Karpas-422 (cell line): Measurements from ENCODE around the gene MCC. TPM values are rescaled to one million over a fixed set of nuclear protein-coding genes. Genes with fewer than 3 reads are reported as not detected.

Source experiments
- DNase-seq: peaks from one replicate; pipeline ENCODE4 v3.0.0-alpha.2; 2015
- H2AFZ ChIP-seq: fragments of 200-600 bp; sonication (generic); 2 replicates; pipeline ENCODE4 v1.6.1; 2014; ENCODE audit warnings: antibody characterized with exemption, low read length, mixed read lengths
- H3K27ac ChIP-seq: fragments of 200-600 bp; sonication (generic); 2 replicates; pipeline ENCODE4 v1.5.1; 2014; ENCODE audit warnings: mild to moderate bottlenecking, low read length, moderate library complexity
- H3K27me3 ChIP-seq: fragments of 200-600 bp; sonication (generic); 2 replicates; pipeline ENCODE4 v1.6.1; 2014; ENCODE audit warnings: low read length, mixed read lengths
- H3K36me3 ChIP-seq: fragments of 200-600 bp; sonication (generic); 2 replicates; pipeline ENCODE4 v1.6.1; 2014; ENCODE audit warnings: low read length, mixed read lengths; ENCODE audit not compliant: insufficient read depth
- H3K4me1 ChIP-seq: fragments of 200-600 bp; sonication (generic); 2 replicates; pipeline ENCODE4 v1.6.1; 2014; ENCODE audit warnings: mild to moderate bottlenecking, low read length, mixed read lengths
- H3K4me2 ChIP-seq: fragments of 200-600 bp; sonication (generic); 2 replicates; pipeline ENCODE4 v1.6.1; 2014; ENCODE audit warnings: low read length, low read depth, mild to moderate bottlenecking; ENCODE audit not compliant: poor library complexity, severe bottlenecking
- H3K4me3 ChIP-seq: fragments of 200-600 bp; sonication (generic); 2 replicates; pipeline ENCODE4 v1.5.1; 2014; ENCODE audit warnings: mild to moderate bottlenecking, antibody characterized with exemption, low read length, mixed read lengths
- H3K79me2 ChIP-seq: fragments of 200-600 bp; sonication (generic); 2 replicates; pipeline ENCODE4 v1.6.1; 2014; ENCODE audit warnings: mild to moderate bottlenecking, low read length, mixed read lengths
- H3K9ac ChIP-seq: fragments of 200-600 bp; sonication (generic); 2 replicates; pipeline ENCODE4 v1.6.0; 2014; ENCODE audit warnings: low read length
- H3K9me2 ChIP-seq: fragments of 200-600 bp; sonication (generic), shearing (Covaris generic); replicated peaks from 2 replicates; pipeline ENCODE4 v1.6.0; 2014; ENCODE audit warnings: mild to moderate bottlenecking, low read length, moderate library complexity; ENCODE audit not compliant: insufficient read depth
- H3K9me3 ChIP-seq: fragments of 300-700, 200-600 bp; sonication (generic); 2 replicates; pipeline ENCODE4 v1.6.1; 2014; ENCODE audit warnings: low read length, mixed read lengths
- H4K20me1 ChIP-seq: fragments of 200-600 bp; sonication (generic); 2 replicates; pipeline ENCODE4 v1.6.1; 2014; ENCODE audit warnings: mild to moderate bottlenecking, antibody characterized with exemption, low read length, low read depth; ENCODE audit not compliant: insufficient read depth
- total RNA-seq: library from RNA; depleted of rRNA; stranded (reverse); fragments of >200 nt; shearing (Covaris generic); gene quantifications from 2 replicates; pipeline ENCODE4 v1.2.3, GENCODE V29; 2014; ENCODE audit warnings: low replicate concordance

The MCC gene
- total RNA-seq, 1 experiment from 2014 or later = 5.5 TPM

GRCh38 chr5:113505181-113505580 lies 16.9 kb upstream of the MCC start:
- no peaks in the 10 kb centered on the region for H3K9me2 ChIP-seq

GRCh38 chr5:113503146-113503545 lies 14.9 kb upstream of the MCC start:
- H3K9me2 ChIP-seq = no peaks in the 10 kb centered on the region
- H3K9ac ChIP-seq = no peak overlapping the region
- H2AFZ ChIP-seq = no peak overlapping the region
- no peaks in the 10 kb centered on the region for H3K27me3 ChIP-seq
- H3K4me1 ChIP-seq = peaks cover 5% of the 10 kb centered on the region
- no peaks in the 10 kb centered on the region for H4K20me1 ChIP-seq
- H3K9me3 ChIP-seq = no peaks in the 10 kb centered on the region
- H3K4me2 ChIP-seq = no peak overlapping the region
- H3K36me3 ChIP-seq = no peaks in the 10 kb centered on the region
- H3K79me2 ChIP-seq = no peaks in the 10 kb centered on the region
- H3K4me3 ChIP-seq = no peak overlapping the region
- DNase-seq = no peak
- no peak overlapping the region for H3K27ac ChIP-seq

More at GRCh38 chr5:113505181-113505580, 16.9 kb upstream of the MCC start:
- H3K9me3 ChIP-seq = no peaks in the 10 kb centered on the region
- no peak overlapping the region for H3K9ac ChIP-seq
- DNase-seq = no peak
- H4K20me1 ChIP-seq = no peaks in the 10 kb centered on the region
- H3K4me1 ChIP-seq = peaks cover 5% of the 10 kb centered on the region
- no peak overlapping the region for H2AFZ ChIP-seq
- no peaks in the 10 kb centered on the region for H3K27me3 ChIP-seq
- no peak overlapping the region for H3K4me2 ChIP-seq
- no peaks in the 10 kb centered on the region for H3K36me3 ChIP-seq
- H3K79me2 ChIP-seq = no peaks in the 10 kb centered on the region
- no peak overlapping the region for H3K4me3 ChIP-seq
- H3K27ac ChIP-seq = no peak overlapping the region

- Histone ChIP-seq H3K9me2 (no peaks in the 10 kb centered on the region), H2AFZ (no peak overlapping the region), H3K9me3 (no peaks in the 10 kb centered on the region), H3K36me3 (no peaks in the 10 kb centered on the region), H4K20me1 (no peaks in the 10 kb centered on the region), H3K27ac (no peak overlapping the region), H3K4me2 (no peak overlapping the region), H3K27me3 (no peaks in the 10 kb centered on the region), H3K9ac (no peak overlapping the region), H3K4me3 (no peak overlapping the region), H3K4me1 (no peaks in the 10 kb centered on the region), H3K79me2 (no peaks in the 10 kb centered on the region)
- DNase-seq = no peak
These were observed 13.8 kb upstream of the MCC start for GRCh38 chr5:113502073-113502472.

- Histone ChIP-seq H3K27ac (no peak overlapping the region), H2AFZ (no peak overlapping the region), H3K4me3 (no peak overlapping the region), H3K79me2 (no peaks in the 10 kb centered on the region), H3K9me3 (peaks cover 1% of the 10 kb centered on the region; the same call in 1 of the 2 replicates), H3K9ac (no peak overlapping the region), H3K36me3 (no peaks in the 10 kb centered on the region), H3K4me2 (no peak overlapping the region), H4K20me1 (no peaks in the 10 kb centered on the region), H3K9me2 (no peaks in the 10 kb centered on the region), H3K4me1 (no peaks in the 10 kb centered on the region), H3K27me3 (no peaks in the 10 kb centered on the region; the same call in 1 of the 2 replicates)
- no peak for DNase-seq
These were observed 7.2 kb upstream of the MCC start for GRCh38 chr5:113495422-113495841.

GRCh38 chr5:113493446-113493845 lies 5.2 kb upstream of the MCC start:
- Histone ChIP-seq H3K27me3 (no peaks in the 10 kb centered on the region; the same call in 1 of the 2 replicates), H3K4me3 (no peak overlapping the region), H3K9me2 (no peaks in the 10 kb centered on the region), H3K4me1 (no peaks in the 10 kb centered on the region), H3K9me3 (peaks cover 4% of the 10 kb centered on the region; the same call in 1 of the 2 replicates), H3K4me2 (no peak overlapping the region), H4K20me1 (no peaks in the 10 kb centered on the region), H3K9ac (no peak overlapping the region), H3K79me2 (no peaks in the 10 kb centered on the region), H2AFZ (no peak overlapping the region), H3K36me3 (no peaks in the 10 kb centered on the region), H3K27ac (no peak overlapping the region)
- no peak for DNase-seq

- H3K4me2 ChIP-seq = no peak overlapping the region
- DNase-seq = no peak
- H3K27ac ChIP-seq = no peak overlapping the region
- H4K20me1 ChIP-seq = no peaks in the 10 kb centered on the region
- H3K4me1 ChIP-seq = no peaks in the 10 kb centered on the region
- no peaks in the 10 kb centered on the region for H3K36me3 ChIP-seq
- no peak overlapping the region for H3K4me3 ChIP-seq
- no peak overlapping the region for H2AFZ ChIP-seq
- H3K79me2 ChIP-seq = no peaks in the 10 kb centered on the region
- no peaks in the 10 kb centered on the region; the same call in 1 of the 2 replicates for H3K27me3 ChIP-seq
- H3K9ac ChIP-seq = no peak overlapping the region
- H3K9me2 ChIP-seq = no peaks in the 10 kb centered on the region
- H3K9me3 ChIP-seq = peaks cover 4% of the 10 kb centered on the region; the same call in 1 of the 2 replicates
These were observed 2.8 kb upstream of the MCC start for GRCh38 chr5:113491022-113491421.

- Histone ChIP-seq H3K9me2 (no peaks in the 10 kb centered on the region), H2AFZ (no peak overlapping the region), H3K4me1 (no peaks in the 10 kb centered on the region), H3K4me3 (no peak overlapping the region), H3K4me2 (no peak overlapping the region), H3K27me3 (no peaks in the 10 kb centered on the region; the same call in 1 of the 2 replicates), H3K79me2 (no peaks in the 10 kb centered on the region), H3K9ac (no peak overlapping the region), H4K20me1 (no peaks in the 10 kb centered on the region), H3K9me3 (peaks cover 4% of the 10 kb centered on the region; the same call in 1 of the 2 replicates), H3K27ac (no peak overlapping the region), H3K36me3 (no peaks in the 10 kb centered on the region)
- no peak for DNase-seq
These were observed 2.1 kb upstream of the MCC start for GRCh38 chr5:113490317-113490716.

GRCh38 chr5:113489299-113489698 lies 1.0 kb upstream of the MCC start:
- no peaks in the 10 kb centered on the region for H3K9me2 ChIP-seq
- H3K4me1 ChIP-seq = no peaks in the 10 kb centered on the region
- H3K27me3 ChIP-seq = no peaks in the 10 kb centered on the region; the same call in 1 of the 2 replicates
- H3K9me3 ChIP-seq = peaks cover 4% of the 10 kb centered on the region; the same call in 1 of the 2 replicates
- no peak overlapping the region for H3K4me2 ChIP-seq
- H3K36me3 ChIP-seq = no peaks in the 10 kb centered on the region
- no peak overlapping the region for H3K9ac ChIP-seq
- no peaks in the 10 kb centered on the region for H3K79me2 ChIP-seq
- H4K20me1 ChIP-seq = no peaks in the 10 kb centered on the region
- DNase-seq = no peak
- no peak overlapping the region for H3K27ac ChIP-seq
- H3K4me3 ChIP-seq = no peak overlapping the region
- H2AFZ ChIP-seq = no peak overlapping the region
